Heart right ventricle (tissue), 16 donors: ENCODE results near the gene KIT. TPM values are rescaled to one million over a fixed set of nuclear protein-coding genes. Genes with fewer than 3 reads are reported as not detected.
A peak's percentile ranks its signal among the peaks of the same experiment; 100 is the strongest.

ENCODE experiments used
- ATAC-seq, 8 donors: fragments of 200-7000 bp; cut with Tn5 transposase; one replicate each; pipeline ENCODE4 v1.9.1; 2020; ENCODE audit warnings: mild to moderate bottlenecking in 8 of 8, moderate library complexity in 8 of 8, moderate number of reproducible peaks in 1 of 8
- DNase-seq, 2 donors: peaks; one replicate each; pipeline ENCODE4 v3.0.0-alpha.2; 2020
- H3K27ac ChIP-seq, 10 donors: fragments of 200-600 bp; sonication (generic) in 2 of 10; one replicate each; pipeline versions ENCODE4 v1.5.0 to v1.8.0; 2020 to 2022; ENCODE audit warnings: mild to moderate bottlenecking in 3 of 10
- H3K27me3 ChIP-seq, 7 donors: fragments of 200-600 bp; one replicate each; pipeline ENCODE4 v1.8.0; 2021 to 2022; ENCODE audit warnings: mild to moderate bottlenecking in 2 of 7
- H3K36me3 ChIP-seq, 9 donors: fragments of 200-600 bp; sonication (generic) in 1 of 9; one replicate each; pipeline versions ENCODE4 v1.5.0 to v1.8.0; 2020 to 2022; ENCODE audit warnings: mild to moderate bottlenecking in 2 of 9
- H3K4me1 ChIP-seq, 9 donors: fragments of 200-600 bp; sonication (generic) in 1 of 9; one replicate each; pipeline versions ENCODE4 v1.5.0 to v1.8.0; 2020 to 2022; ENCODE audit warnings: mild to moderate bottlenecking in 4 of 9
- H3K4me3 ChIP-seq, 10 donors: fragments of 200-600 bp; sonication (generic) in 2 of 10; one replicate each; pipeline versions ENCODE4 v1.5.0 to v1.8.0; 2020 to 2022; ENCODE audit warnings: mild to moderate bottlenecking in 7 of 10, moderate library complexity in 2 of 10
- H3K9me3 ChIP-seq, 11 donors: fragments of 200-600 bp in 10 of 11; sonication (generic) in 2 of 11; one replicate each; pipeline versions ENCODE4 v1.5.0 to v1.8.0; 2013 to 2022; ENCODE audit warnings: mild to moderate bottlenecking in 2 of 11, control low read depth in 1 of 11, moderate library complexity in 1 of 11
- CTCF ChIP-seq, 9 donors: fragments of 200-600 bp; sonication (generic) in 2 of 9; IDR thresholded peaks; one replicate each; pipeline versions ENCODE4 v1.5.0 to v1.8.0; 2021 to 2022; ENCODE audit warnings: antibody characterized with exemption in 9 of 9, mild to moderate bottlenecking in 5 of 9, moderate library complexity in 1 of 9
- WGBS, 2 donors: extraction: QIAGEN DNeasy Blood & Tissue Kit; methylation state at CpG; one replicate each; pipeline ENCODE4 v1.1.7; 2013; ENCODE audit warnings: inconsistent platforms in 1 of 2; 5-methylcytosine and 5-hydroxymethylcytosine counted together
- intact Hi-C, 10 donors: fragments of 100-400 bp; cut with DNase I; formaldehyde crosslinking; loops; one replicate each; pipeline versions ENCODE4 v1.11.1 to v1.14.2; 2022
- polyA plus RNA-seq, 2 donors: library from polyadenylated mRNA; stranded (reverse); fragments of 200-250 nt; gene quantifications; one replicate each; pipeline ENCODE4 v1.2.3, GENCODE V29; 2013
- total RNA-seq, 10 donors: library from RNA; stranded (reverse); fragmentation: NEBNext Ultra II Directional in 3 of 10; extraction: Animal tissue kit (Norgen Biotek cat#: 25700) in 3 of 10; gene quantifications; one replicate each; pipeline versions ENCODE4 v1.2.1 to v1.2.4, GENCODE V29; 2021 to 2023
- donor health status: Arrhythmogenic right ventricular cardiomyopathy.
- donor health status: ischemic (EF 13 %, LVEDD 7.1; RV severe dilation, severe dysfunction).
- donor health status: healthy with polysubstance abuse.
- donor health status: DM: no; HTN: yes; CAD: no.
- donor health status: DM: no; HTN: no; CAD: no.
- donor health status: ischemic (EF 25% LVEDD 6.9; RV normal size, moderate dysfunction).
- donor health status: ischemic (EF 25% LVEDD 5.7; RV mildly dilated, moderate dysfunction).
- donor health status: healthy.
- donor health status: DM: yes; HTN: yes; CAD: no.
- donor health status: Ischemic cardiomyopathy.
- donor health status: ischemic (EF 35%, LVEDD 5.7; RV mildly dilated, moderate dysfunction).
- donor health status: nonischemic (EF 11% LVEDD 7.7; RV severe dilation, severe dysfunction).
- donor health status: DM: yes; HTN: yes; CAD: no.
- donor health status: PGD.
- donor health status: ischemic (EF 29% LVEDD 5.4; RV normal size, mild dysfunction).
- donor health status: nonischemic (EF 23%, LVEDD 6.1; RV moderate dilation, normal function).

Gene KIT
- total and polyA plus RNA-seq, 12 donors = 0.07 to 6.8 (median 2.1) TPM

GRCh38 chr4:54703182-54703581 lies 45.4 kb downstream of the KIT start:
- no peak for TF ChIP-seq CTCF (IDR thresholded peaks at IDR 0.05)
- Histone ChIP-seq H3K9me3 (no peaks in the 10 kb centered on the region), H3K36me3 (no peaks in the 10 kb centered on the region), H3K4me3 (no peak overlapping the region), H3K4me1 (no peaks in the 10 kb centered on the region), H3K27me3 (no peaks in the 10 kb centered on the region), H3K27ac (no peak overlapping the region)
- DNase-seq (no peak), ATAC-seq (no peak)
- intact Hi-C loops = no loop called here
- 96 to 97% methylated on average over 4 of the region's 4 CpGs for WGBS, 2 donors

GRCh38 chr4:54707406-54707805 lies 49.6 kb downstream of the KIT start:
- DNase-seq = no peak
- TF ChIP-seq CTCF (IDR thresholded peaks at IDR 0.05) = no peak

GRCh38 chr4:54708339-54709279 lies 50.9 kb downstream of the KIT start:
- Histone ChIP-seq H3K4me3 (no peak overlapping the region), H3K4me1 (no peaks in the 10 kb centered on the region), H3K36me3 (no peaks in the 10 kb centered on the region), H3K27ac (no peak overlapping the region), H3K27me3 (no peaks in the 10 kb centered on the region), H3K9me3 (no peaks in the 10 kb centered on the region)
- intact Hi-C loops = no loop called here
- no peak for DNase-seq
- TF ChIP-seq CTCF (IDR thresholded peaks at IDR 0.05) = no peak
- WGBS, 2 donors = 85 to 90% methylated on average over 19 to 20 of the region's 20 CpGs
- peak in 1 of 8 donors; percentile 31 for ATAC-seq

More at GRCh38 chr4:54707406-54707805, 49.6 kb downstream of the KIT start:
- WGBS, 2 donors = 85 to 91% methylated on average over 3 of the region's 3 CpGs
- intact Hi-C loops = no loop called here
- Histone ChIP-seq H3K36me3 (no peaks in the 10 kb centered on the region), H3K4me3 (no peak overlapping the region), H3K27me3 (no peaks in the 10 kb centered on the region), H3K4me1 (no peaks in the 10 kb centered on the region), H3K27ac (no peak overlapping the region), H3K9me3 (no peaks in the 10 kb centered on the region)
- no peak for ATAC-seq

- no peak overlapping the region for H3K4me3 ChIP-seq
- ATAC-seq = no peak
- no peaks in the 10 kb centered on the region for H3K27me3 ChIP-seq
- no peak for DNase-seq
- H3K36me3 ChIP-seq = no peaks in the 10 kb centered on the region
- no peak for TF ChIP-seq CTCF (IDR thresholded peaks at IDR 0.05)
- H3K4me1 ChIP-seq = no peaks in the 10 kb centered on the region
- intact Hi-C loops = no loop called here
- WGBS, 2 donors = 78 to 81% methylated on average over 8 of the region's 8 CpGs
- no peak overlapping the region for H3K27ac ChIP-seq
- no peaks in the 10 kb centered on the region for H3K9me3 ChIP-seq
Measured at GRCh38 chr4:54709400-54709799, 51.6 kb downstream of the KIT start.
